ENCODE data around the gene CNTNAP4. TPM values are rescaled to one million over a fixed set of nuclear protein-coding genes. Genes with fewer than 3 reads are reported as not detected.

The CNTNAP4 gene
- polyA plus RNA-seq, 1 donor from 2014 or later: 75.8 TPM

DNA sequence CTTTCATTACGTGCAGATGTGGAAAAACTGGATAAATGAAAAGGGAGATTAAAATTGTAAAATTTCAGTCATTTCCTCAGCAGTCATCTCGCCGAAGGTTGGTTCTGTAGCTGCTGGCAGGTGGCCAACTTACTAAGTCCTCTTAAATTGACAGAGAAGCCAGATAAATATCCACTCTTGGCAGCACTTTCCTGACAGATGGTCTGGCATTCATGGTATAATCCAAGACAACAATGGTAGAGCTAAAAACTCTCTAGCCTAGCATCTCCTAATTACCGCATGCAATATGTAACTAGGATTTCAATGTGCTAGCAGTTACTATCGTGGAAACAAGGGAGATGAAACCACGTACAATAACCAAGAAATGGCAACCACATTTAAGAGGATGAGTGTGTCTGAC lies 306.3 kb downstream of the CNTNAP4 start:
- H4K20me1 ChIP-seq (ENCODE audit: insufficient read depth): no peaks in the 10 kb centered on the region
- no peaks in the 10 kb centered on the region for H3K36me3 ChIP-seq (ENCODE audit: insufficient read depth, low read length)
- H3K4me2 ChIP-seq (ENCODE audit: low read length): no peak overlapping the region
- H3K79me2 ChIP-seq (replicated peaks; ENCODE audit: insufficient read depth, low read length): no peaks in the 10 kb centered on the region
- H3K27ac ChIP-seq (ENCODE audit: low read length): no peak overlapping the region
- H3K9ac ChIP-seq (ENCODE audit: low read length): no peak overlapping the region
- H3K9me3 ChIP-seq (ENCODE audit: low read length): no peaks in the 10 kb centered on the region
- no peak overlapping the region for H2AFZ ChIP-seq (ENCODE audit: low read depth, low read length)
- H3K9me2 ChIP-seq (ENCODE audit: insufficient read depth, low read length): no peaks in the 10 kb centered on the region
- no peaks in the 10 kb centered on the region for H3K27me3 ChIP-seq (ENCODE audit: insufficient read depth, low read depth, low read length)
- H3F3A ChIP-seq (ENCODE audit: insufficient read depth, low read length, poor library complexity, severe bottlenecking): no peaks in the 10 kb centered on the region
- H3K4me3 ChIP-seq (ENCODE audit: low read length): no peak overlapping the region
- no peak for TF ChIP-seq POLR2AphosphoS5 (IDR thresholded peaks at IDR 0.05)
- no peak for TF ChIP-seq TAF1 (IDR thresholded peaks at IDR 0.05; ENCODE audit: low read depth)
- TF ChIP-seq SMC3 (conservative IDR thresholded peaks at IDR 0.05; ENCODE audit: poor library complexity): no peak
- TF ChIP-seq MXI1 (conservative IDR thresholded peaks at IDR 0.05; ENCODE audit: poor library complexity, severe bottlenecking): no peak
- TF ChIP-seq EZH2 (IDR thresholded peaks at IDR 0.05; ENCODE audit: borderline replicate concordance, insufficient read depth, low read length, poor library complexity, severe bottlenecking): no peak
- TF ChIP-seq, protein P1, sequence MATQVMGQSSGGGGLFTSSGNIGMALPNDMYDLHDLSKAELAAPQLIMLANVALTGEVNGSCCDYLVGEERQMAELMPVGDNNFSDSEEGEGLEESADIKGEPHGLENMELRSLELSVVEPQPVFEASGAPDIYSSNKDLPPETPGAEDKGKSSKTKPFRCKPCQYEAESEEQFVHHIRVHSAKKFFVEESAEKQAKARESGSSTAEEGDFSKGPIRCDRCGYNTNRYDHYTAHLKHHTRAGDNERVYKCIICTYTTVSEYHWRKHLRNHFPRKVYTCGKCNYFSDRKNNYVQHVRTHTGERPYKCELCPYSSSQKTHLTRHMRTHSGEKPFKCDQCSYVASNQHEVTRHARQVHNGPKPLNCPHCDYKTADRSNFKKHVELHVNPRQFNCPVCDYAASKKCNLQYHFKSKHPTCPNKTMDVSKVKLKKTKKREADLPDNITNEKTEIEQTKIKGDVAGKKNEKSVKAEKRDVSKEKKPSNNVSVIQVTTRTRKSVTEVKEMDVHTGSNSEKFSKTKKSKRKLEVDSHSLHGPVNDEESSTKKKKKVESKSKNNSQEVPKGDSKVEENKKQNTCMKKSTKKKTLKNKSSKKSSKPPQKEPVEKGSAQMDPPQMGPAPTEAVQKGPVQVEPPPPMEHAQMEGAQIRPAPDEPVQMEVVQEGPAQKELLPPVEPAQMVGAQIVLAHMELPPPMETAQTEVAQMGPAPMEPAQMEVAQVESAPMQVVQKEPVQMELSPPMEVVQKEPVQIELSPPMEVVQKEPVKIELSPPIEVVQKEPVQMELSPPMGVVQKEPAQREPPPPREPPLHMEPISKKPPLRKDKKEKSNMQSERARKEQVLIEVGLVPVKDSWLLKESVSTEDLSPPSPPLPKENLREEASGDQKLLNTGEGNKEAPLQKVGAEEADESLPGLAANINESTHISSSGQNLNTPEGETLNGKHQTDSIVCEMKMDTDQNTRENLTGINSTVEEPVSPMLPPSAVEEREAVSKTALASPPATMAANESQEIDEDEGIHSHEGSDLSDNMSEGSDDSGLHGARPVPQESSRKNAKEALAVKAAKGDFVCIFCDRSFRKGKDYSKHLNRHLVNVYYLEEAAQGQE (IDR thresholded peaks at IDR 0.05; ENCODE audit: borderline replicate concordance): no peak
- no peak for TF ChIP-seq RAD21 (conservative IDR thresholded peaks at IDR 0.05)
- no peak for TF ChIP-seq EP300 (conservative IDR thresholded peaks at IDR 0.05; ENCODE audit: poor library complexity, severe bottlenecking)
- TF ChIP-seq, protein P2, sequence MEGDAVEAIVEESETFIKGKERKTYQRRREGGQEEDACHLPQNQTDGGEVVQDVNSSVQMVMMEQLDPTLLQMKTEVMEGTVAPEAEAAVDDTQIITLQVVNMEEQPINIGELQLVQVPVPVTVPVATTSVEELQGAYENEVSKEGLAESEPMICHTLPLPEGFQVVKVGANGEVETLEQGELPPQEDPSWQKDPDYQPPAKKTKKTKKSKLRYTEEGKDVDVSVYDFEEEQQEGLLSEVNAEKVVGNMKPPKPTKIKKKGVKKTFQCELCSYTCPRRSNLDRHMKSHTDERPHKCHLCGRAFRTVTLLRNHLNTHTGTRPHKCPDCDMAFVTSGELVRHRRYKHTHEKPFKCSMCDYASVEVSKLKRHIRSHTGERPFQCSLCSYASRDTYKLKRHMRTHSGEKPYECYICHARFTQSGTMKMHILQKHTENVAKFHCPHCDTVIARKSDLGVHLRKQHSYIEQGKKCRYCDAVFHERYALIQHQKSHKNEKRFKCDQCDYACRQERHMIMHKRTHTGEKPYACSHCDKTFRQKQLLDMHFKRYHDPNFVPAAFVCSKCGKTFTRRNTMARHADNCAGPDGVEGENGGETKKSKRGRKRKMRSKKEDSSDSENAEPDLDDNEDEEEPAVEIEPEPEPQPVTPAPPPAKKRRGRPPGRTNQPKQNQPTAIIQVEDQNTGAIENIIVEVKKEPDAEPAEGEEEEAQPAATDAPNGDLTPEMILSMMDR (IDR thresholded peaks at IDR 0.05; ENCODE audit: poor library complexity, severe bottlenecking): no peak

DNA sequence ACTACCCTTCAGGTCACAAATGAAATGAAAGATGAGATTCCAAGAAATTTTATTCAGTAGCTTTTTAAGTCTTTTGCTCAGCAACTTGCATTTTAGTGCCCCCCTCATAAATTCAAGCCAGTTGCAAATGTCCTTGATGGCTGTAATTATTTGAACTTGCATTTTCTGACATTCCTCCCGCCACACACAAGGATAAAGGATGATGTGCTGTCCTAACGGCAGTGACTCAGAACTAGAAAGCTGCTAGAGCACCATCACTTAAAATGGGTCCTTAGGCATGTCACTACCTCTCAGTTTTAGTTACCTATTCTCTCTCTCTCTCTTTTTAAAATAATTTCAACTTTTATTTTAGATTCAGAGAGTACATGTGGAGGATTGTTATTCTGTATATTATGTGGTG lies 306.7 kb downstream of the CNTNAP4 start:
- no peaks in the 10 kb centered on the region for H3K9me2 ChIP-seq (ENCODE audit: insufficient read depth, low read length)
- H3F3A ChIP-seq (ENCODE audit: insufficient read depth, low read length, poor library complexity, severe bottlenecking): no peaks in the 10 kb centered on the region
- no peaks in the 10 kb centered on the region for H4K20me1 ChIP-seq (ENCODE audit: insufficient read depth)
- TF ChIP-seq, protein P1 (IDR thresholded peaks at IDR 0.05; ENCODE audit: borderline replicate concordance): no peak
- TF ChIP-seq MXI1 (conservative IDR thresholded peaks at IDR 0.05; ENCODE audit: poor library complexity, severe bottlenecking) (no peak), EP300 (conservative IDR thresholded peaks at IDR 0.05; ENCODE audit: poor library complexity, severe bottlenecking) (no peak), RAD21 (conservative IDR thresholded peaks at IDR 0.05) (no peak)
- TF ChIP-seq, protein P2 (IDR thresholded peaks at IDR 0.05; ENCODE audit: poor library complexity, severe bottlenecking): no peak
- no peak overlapping the region for H3K9ac ChIP-seq (ENCODE audit: low read length)
- H3K27ac ChIP-seq (ENCODE audit: low read length): no peak overlapping the region
- H3K36me3 ChIP-seq (ENCODE audit: insufficient read depth, low read length): no peaks in the 10 kb centered on the region
- H3K9me3 ChIP-seq (ENCODE audit: low read length): no peaks in the 10 kb centered on the region
- H2AFZ ChIP-seq (ENCODE audit: low read depth, low read length): no peak overlapping the region
- no peaks in the 10 kb centered on the region for H3K79me2 ChIP-seq (replicated peaks; ENCODE audit: insufficient read depth, low read length)
- no peaks in the 10 kb centered on the region for H3K27me3 ChIP-seq (ENCODE audit: insufficient read depth, low read depth, low read length)
- no peak overlapping the region for H3K4me3 ChIP-seq (ENCODE audit: low read length)
- no peak overlapping the region for H3K4me2 ChIP-seq (ENCODE audit: low read length)

Data from neural cell (in vitro differentiated cells).